ENCODE data around the gene ARHGAP8. TPM values are rescaled to one million over a fixed set of nuclear protein-coding genes. Genes with fewer than 3 reads are reported as not detected.

ARHGAP8 gene
- total and polyA plus RNA-seq, 10 of the 15 experiments (the other 5 are each of a cell fraction or from before 2014, with no cell fraction given) = 0.33 TPM; not detected in 9

DNA sequence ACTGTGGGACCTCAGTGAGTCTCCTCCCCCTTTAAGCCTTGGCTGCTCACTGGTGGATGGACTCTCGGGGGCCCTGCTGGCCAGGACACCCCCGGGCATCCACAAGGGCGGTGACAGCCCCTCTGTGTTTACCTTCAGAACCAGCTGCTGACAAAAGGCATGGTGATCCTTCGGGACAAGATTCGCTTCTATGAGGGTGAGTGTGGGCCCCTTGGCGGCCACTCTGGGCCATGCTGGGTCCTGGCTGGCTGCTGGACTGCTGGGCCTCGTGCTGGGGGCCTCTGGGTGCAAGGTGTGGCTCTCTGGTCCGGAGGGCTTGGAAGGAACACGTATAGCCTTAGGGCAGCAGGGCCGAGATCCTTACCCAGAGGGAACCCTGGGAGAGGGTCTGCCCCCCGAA, 25.9 kb upstream of the ARHGAP8 start (continued):
- no peak for TF ChIP-seq ZBTB40 (IDR thresholded peaks at IDR 0.05; ENCODE audit: borderline replicate concordance)

- ChIA-PET SMC1A (ENCODE audit: uncharacterized antibody, unreplicated experiment) (interaction anchor here (1.0 kb wide), 1 partner anchor 22 kb away, joined by 3 read pairs; no protein-coding TSS in a partner anchor), POLR2A (no interaction called here), CTCF (no interaction called here), RAD21 (ENCODE audit: unreplicated experiment) (no interaction called here)
- Histone ChIP-seq H3K9ac (ENCODE audit: control insufficient read depth, insufficient read depth, low read length) (no peak overlapping the region), H3K4me3 (no peak overlapping the region), H3K79me2 (ENCODE audit: control insufficient read depth, insufficient read depth, low read length) (no peaks in the 10 kb centered on the region), H3K27ac (ENCODE audit: control insufficient read depth, insufficient read depth) (no peak overlapping the region), H4K20me1 (ENCODE audit: control insufficient read depth, insufficient read depth) (no peaks in the 10 kb centered on the region), H3K36me3 (ENCODE audit: control insufficient read depth in 2 of 2, insufficient read depth in 2 of 2, low read length in 1 of 2) (no peaks in the 10 kb centered on the region; a peak in 1 of 4 replicates), H3K27me3 (replicated peaks in 1 of 2; ENCODE audit: control insufficient read depth in 2 of 2, insufficient read depth in 2 of 2, low read length in 1 of 2) (no peaks in the 10 kb centered on the region), H3K4me1 (ENCODE audit: control insufficient read depth, insufficient read depth, low read length) (no peaks in the 10 kb centered on the region), H3K9me3 (replicated peaks; ENCODE audit: control insufficient read depth, insufficient read depth, low read length) (no peaks in the 10 kb centered on the region), H3K4me2 (ENCODE audit: control insufficient read depth, insufficient read depth) (no peak overlapping the region), H2AFZ (ENCODE audit: control insufficient read depth, low read depth, low read length) (no peak overlapping the region)
- DNase-seq (ENCODE audit: low read depth, low spot score) = no peak
- in situ Hi-C loops (cut with MboI) = no loop called here
- no peak for ATAC-seq
- intact Hi-C loops (cut with micrococcal nuclease; ENCODE audit: unreplicated experiment) = no loop called here
- no TSS peak for BruUV-seq (replicated peaks)
- TF ChIP-seq NBN (IDR thresholded peaks at IDR 0.05) (no peak), IKZF2 (IDR thresholded peaks at IDR 0.05) (no peak), MXI1 (IDR thresholded peaks at IDR 0.05; ENCODE audit: low read depth, low read length) (no peak), EED (IDR thresholded peaks at IDR 0.05; ENCODE audit: low read depth) (no peak), RB1 (IDR thresholded peaks at IDR 0.05; ENCODE audit: borderline replicate concordance) (no peak), MYB (IDR thresholded peaks at IDR 0.05; ENCODE audit: borderline replicate concordance, low read depth, low read length) (no peak), STAT3 (IDR thresholded peaks at IDR 0.05; ENCODE audit: low read depth, low read length) (no peak), HSF1 (IDR thresholded peaks at IDR 0.05; ENCODE audit: low read depth, low read length) (no peak), HDGF (IDR thresholded peaks at IDR 0.05) (no peak), NFYB (IDR thresholded peaks at IDR 0.05; ENCODE audit: insufficient read depth, low read depth, low read length) (no peak)
- TF ChIP-seq, protein P1, sequence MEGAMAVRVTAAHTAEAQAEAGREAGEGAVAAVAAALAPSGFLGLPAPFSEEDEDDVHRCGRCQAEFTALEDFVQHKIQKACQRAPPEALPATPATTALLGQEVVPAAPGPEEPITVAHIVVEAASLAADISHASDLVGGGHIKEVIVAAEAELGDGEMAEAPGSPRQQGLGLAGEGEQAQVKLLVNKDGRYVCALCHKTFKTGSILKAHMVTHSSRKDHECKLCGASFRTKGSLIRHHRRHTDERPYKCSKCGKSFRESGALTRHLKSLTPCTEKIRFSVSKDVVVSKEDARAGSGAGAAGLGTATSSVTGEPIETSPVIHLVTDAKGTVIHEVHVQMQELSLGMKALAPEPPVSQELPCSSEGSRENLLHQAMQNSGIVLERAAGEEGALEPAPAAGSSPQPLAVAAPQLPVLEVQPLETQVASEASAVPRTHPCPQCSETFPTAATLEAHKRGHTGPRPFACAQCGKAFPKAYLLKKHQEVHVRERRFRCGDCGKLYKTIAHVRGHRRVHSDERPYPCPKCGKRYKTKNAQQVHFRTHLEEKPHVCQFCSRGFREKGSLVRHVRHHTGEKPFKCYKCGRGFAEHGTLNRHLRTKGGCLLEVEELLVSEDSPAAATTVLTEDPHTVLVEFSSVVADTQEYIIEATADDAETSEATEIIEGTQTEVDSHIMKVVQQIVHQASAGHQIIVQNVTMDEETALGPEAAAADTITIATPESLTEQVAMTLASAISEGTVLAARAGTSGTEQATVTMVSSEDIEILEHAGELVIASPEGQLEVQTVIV (IDR thresholded peaks at IDR 0.05; ENCODE audit: borderline replicate concordance, partially characterized antibody) = no peak
- TF ChIP-seq, protein P2, sequence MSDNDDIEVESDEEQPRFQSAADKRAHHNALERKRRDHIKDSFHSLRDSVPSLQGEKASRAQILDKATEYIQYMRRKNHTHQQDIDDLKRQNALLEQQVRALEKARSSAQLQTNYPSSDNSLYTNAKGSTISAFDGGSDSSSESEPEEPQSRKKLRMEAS (IDR thresholded peaks at IDR 0.05; ENCODE audit: low read depth, low read length) = no peak
- WGBS (ENCODE audit: insufficient coverage, insufficient replicate concordance, low lambda C conversion rate, missing lambda C conversion rate) = 88% methylated on average over 21 of the region's 21 CpGs
- no peak for FAIRE-seq
Measured at GRCh38 chr22:44727148-44727547, 25.2 kb upstream of the ARHGAP8 start.

Measured in GM12878 (cell line).